Stimulated activated CD4-positive, alpha-beta T cell treated with anti-CD3 and anti-CD28 coated beads, Interleukin-2, amount 100 ng/mL, for 48 hours (primary cell): Measurements from ENCODE around the gene MAP2.
"Not testable (repeated sequence)": the region's sequence is repeated elsewhere in the genome, so short reads cannot be mapped to it uniquely, and the experiment has no call there.

Experiments used
- DNase-seq, 2 donors: peaks; one replicate each; pipeline ENCODE4 v3.0.0-alpha.2; 2020

The MAP2 gene

DNA sequence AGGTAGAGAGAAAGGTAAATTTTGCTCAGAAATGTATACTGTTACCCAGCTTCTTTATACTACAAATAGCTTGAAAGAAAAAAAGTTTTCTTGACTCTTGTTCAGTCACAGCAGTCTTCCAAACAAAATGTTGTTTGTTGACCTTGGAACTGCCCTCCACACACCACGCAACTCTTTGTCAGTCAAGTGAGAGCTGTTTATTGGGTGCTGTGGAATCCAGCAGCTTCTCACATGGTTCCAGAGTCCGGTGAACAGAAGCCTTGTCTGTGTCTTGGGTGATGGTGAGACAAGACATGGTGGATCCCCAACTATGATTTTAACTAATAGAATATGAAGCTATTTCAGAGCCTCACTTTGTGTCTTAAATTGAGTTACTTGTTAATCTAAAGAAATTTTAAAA lies 112.5 kb downstream of the MAP2 start:
- no peak for DNase-seq

DNA sequence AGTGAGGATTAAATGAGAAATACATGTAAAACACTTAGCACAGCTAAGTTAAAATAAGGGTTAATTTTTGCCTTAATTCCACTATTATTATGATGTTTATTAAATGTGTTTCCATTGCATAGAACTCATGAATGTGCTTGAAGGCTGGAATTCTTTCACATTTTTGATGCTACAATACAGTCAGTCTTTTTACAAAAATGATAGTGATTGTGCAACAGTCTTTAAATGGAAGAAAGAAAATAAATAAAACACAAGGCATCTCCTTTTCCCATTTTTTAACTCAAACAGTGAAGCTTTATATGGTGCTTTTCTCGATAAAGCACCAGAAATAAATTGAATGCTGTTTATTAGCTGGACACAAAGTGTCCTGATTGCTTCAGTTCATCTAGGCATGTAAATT lies 123.9 kb downstream of the MAP2 start:
- no peak for DNase-seq

DNA sequence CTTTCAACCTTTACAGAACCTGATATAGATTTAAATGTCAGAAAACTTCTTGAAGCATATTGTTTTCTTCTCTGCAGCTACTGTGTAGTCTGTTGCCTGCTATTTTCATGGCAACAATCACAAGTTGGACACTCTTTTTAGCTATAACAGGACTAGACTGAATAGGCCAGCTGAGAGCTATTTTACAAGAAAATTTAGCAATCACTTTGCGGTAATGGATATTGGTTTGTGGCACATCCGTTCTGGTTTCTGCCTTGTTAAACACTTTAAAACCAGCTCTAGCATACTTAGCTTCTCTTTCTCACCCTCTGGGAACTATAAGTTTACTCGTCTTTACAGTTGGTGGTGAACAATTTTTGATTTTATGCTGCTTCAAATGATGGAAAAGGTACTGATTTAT lies 125.7 kb downstream of the MAP2 start:
- no peak for DNase-seq

DNA sequence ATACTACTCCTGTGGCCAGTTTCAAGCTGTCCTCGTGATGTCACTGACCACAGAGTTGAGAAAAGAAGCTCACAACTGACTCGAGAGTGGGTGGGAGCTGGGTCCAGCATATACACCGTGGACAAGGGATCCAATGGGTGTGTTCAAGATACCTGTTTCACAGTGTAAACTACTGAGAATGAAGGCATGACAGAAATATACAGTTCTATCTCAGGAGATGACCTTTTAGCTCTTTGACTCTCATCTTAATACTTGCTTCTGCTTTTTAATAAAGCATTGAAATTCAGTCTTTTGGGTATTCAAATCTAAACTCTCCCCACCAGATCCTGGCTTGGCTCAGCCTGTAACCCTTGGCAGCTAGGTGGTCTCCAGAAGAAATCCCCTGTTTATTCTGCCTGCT lies 130.1 kb downstream of the MAP2 start:
- no peak for DNase-seq

DNA sequence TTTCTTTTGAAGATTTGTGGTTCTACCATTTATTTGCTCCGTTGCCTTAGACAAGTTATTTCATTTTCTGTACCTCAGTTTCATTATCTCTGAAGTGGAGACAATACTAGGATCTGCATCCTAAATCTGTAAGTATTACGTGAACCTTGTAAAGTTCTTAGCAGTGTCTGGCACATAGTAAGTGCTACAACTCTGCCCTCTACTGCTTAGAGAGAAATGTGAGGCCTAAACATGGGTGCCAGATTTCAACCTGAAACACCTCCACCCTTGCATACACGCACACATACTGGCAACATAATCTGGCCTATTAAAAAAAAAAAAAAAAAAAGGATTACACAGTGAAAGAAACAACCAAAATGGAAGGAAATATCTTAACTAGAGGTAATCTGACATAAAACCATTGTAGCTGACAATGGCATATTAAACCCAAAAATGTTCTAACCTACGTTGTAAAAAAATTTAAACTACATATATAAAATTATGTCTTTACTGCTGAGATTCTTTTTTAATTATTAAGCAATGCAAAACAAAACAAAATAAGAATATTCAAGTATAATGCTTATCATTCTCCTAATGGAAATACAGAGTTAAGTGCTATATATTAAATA lies 132.6 kb downstream of the MAP2 start:
- DNase-seq: no peak

DNA sequence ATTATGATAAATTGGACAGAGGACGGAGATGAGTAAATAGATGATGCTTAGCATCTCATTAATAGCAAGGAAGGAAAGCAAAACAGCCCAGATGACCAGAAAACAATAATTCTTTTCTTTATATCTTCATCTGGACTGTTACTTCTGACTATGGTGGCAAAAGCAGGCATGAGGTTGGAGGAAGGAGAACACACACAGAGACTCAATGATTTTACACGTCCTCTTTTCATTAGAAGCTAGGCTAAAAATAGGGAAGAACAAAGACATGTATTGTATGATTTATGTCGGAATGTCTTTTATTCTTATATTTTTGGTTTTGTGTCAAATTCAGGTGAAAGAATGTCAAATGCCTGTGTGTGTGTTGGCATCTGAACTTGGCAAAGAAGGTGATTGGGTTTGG lies 137.1 kb downstream of the MAP2 start:
- DNase-seq: no peak

DNA sequence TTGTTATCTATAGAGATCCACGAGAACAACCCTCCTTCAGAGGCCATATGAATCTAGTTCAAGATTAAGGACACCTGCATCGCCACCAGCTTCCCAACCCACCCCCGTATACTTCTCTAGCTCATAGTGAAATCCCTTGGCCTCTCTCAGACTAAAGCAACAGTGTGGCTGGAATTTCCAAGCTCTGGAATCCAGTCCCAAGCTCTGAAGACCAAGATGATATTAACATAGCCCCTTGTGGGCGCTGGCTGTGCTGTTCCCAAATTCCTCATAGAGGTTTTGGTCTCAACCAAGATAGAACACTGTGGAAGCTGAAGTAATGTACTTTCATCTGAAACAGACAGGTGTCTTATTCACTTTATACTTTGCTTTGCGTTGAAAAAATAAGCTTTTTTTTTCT lies 139.6 kb downstream of the MAP2 start:
- no peak for DNase-seq

DNA sequence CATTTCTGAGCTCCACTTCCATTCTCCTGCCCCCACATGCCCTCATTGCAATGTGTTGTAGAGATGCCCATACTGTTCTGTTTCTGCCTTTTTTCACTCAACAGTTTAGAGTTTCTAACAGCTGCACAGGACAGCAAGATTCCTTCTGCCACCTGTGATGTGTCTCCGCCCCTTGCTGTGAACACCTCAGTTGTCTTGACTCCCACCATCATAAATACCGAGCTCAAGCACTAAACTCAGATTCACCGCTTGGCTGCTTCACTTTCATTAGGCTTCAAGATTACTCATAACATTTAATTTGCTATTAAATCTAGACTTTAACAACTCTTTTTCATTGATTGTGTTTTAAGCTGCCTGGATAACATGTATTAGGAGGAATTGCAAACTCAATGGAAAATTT lies 141.0 kb downstream of the MAP2 start:
- DNase-seq: no peak

DNA sequence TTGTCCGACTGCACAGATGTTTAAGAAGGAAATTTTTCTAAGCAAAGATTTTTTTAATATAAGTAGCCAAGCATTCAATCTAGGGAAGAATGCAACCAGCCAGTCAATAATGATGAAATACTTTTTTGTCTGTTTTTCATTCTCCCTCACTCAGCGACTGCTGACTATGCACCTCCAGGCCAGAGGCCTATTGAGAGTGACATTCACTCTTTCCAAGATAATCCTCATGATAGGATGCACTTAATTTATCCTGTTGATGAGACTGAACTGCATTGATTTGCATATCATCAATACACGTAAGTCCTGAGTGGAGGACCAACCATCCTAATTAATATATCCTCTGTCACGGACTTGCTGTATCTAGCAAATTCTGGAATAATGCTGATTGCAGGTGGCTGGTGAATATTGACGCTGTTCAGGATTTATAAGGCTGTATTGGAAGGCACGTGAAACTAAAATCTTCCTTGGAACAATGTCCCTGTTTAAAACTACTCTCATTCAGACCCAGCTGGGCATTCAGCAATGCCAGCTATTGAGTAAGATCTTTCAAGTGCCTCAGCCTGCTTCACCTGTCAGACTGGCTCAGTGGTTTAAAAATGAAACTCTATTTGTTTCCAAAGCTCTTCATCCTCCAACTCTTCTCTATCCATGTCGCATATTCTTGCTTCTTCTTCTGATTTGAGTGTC lies 142.2 kb downstream of the MAP2 start:
- DNase-seq: no peak

DNA sequence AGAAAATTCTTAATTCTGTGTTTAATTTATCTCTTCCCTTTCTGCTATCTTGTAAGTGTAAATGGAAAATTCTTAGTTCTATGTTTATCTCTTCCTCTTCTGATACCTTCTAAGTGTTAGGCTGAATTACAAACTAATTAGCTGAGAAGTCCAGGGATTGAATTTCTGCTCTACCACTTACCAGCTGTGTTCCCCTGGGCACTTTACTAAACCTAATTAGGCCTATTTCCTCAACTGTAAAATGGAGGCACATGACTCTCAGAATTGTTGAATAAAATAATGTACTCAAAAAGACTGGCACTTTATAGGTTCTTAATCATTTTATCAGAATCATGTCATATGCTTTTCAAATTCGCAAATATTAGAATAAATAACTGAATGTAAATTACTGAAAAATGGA lies 146.3 kb downstream of the MAP2 start:
- DNase-seq: no peak

DNA sequence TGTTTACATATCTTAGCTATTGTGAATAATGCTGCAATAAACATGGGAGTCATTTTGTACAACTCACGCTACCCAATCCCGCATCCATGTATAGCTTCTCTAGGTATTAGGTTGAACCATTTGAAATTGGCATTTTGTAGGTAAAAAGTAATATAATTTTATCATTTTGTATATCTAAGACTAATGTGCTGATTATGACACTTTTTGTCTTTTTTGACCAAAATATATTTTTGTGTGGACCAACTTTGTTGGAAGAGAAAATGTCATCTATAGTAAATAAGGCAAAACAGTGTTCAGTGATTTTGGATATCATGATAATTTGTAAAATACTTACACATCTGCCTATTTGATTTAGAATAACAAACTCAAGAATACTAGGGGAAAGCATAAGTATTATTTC lies 150.7 kb downstream of the MAP2 start:
- no peak for DNase-seq

DNA sequence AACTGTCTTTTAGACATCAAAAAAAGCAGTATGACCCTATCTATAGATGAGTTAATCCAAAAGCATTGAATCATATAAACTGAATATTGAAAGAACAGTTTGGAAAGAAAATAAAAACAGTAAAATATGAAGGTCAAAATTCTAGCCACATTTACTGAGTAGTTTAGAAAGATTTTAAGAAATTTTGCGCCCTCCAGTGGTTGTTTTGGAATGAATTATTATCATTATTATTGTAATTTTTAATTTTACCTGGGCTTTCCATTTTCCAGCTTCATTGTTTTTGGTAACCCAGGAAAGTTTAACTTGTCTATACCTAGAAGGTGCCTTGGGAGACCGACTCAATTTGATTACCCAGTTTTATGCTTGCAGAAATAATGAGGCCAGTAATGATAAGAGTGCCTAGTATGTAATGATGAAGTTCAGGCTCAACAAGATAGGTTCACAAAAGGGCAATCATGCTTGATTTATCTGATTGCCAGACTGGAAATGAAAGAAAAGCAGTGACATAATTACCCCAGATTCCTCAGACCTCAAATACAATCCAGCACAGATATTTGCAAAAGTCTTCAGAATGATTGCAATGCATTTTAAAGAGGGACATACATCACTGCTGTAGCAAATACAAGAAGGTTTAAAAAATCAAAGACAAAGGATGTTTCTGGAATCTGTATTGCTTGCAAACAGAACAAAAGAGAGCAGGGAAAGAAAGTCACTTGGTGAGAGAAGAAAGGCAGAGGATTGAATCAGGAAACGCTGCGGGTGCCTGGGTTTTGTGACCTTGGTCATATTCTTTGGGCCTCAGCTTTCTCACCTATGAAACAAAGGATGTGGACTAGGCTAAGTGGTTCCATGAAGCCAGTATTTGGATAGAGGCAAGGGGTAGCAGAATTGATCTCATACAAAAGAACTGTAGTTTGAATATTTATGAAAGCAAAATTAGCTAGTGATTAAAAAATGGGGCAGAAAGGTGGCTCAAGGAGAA lies 153.8 kb downstream of the MAP2 start:
- no peak for DNase-seq

DNA sequence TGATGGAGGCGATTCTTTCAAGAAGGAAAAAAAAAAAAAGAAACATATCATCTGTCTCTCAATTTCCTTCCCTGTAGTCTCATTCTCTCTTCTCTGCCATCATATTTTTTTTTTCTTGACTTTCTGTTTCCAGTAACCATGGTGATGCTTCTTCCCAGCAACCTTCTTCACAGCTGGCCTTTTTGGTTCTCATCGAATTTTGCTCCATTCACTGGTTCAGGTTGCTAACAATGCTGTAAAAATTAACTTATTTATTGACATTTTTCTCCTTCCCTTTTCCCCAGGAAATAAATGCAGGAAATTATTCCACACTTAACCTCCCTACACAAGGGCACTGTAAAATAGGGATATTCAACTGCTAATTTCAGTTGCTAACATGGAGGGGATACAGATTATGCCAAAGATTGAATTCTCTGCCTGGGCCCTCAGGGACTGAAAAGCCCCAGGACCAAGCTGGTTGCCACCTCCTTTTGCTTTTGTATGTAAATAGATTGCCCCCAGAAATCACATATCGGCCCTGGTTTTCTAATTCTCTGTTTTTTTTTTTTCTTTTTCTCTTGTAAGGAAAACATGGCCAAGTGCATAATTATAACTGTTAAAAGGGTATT lies 154.7 kb downstream of the MAP2 start:
- DNase-seq: no peak

DNA sequence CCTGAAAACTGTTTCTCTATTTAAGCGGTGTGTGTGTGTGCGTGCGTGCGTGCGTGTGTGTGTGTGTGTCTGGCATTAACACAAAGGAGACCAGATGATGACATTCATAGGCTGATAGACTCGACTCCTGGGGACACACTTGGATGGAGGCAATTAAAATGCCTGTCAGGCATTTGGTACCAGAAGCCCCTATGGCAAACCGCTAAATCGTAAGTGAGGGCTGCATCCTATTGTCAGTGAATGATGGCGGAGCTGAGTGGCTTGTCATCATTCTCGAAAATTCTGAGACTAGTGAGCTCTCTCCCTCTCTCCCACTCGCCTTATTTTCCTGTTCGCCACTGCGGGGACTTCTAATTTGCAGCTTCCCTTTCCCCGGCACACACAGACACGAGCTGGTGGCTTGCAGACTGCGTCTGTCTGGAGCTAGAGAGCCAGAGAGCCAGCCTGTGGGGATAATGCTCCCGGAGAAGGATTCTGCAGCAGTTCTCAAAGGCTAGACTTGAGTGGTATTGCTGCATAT lies 155.4 kb downstream of the MAP2 start:
- DNase-seq: no peak

DNA sequence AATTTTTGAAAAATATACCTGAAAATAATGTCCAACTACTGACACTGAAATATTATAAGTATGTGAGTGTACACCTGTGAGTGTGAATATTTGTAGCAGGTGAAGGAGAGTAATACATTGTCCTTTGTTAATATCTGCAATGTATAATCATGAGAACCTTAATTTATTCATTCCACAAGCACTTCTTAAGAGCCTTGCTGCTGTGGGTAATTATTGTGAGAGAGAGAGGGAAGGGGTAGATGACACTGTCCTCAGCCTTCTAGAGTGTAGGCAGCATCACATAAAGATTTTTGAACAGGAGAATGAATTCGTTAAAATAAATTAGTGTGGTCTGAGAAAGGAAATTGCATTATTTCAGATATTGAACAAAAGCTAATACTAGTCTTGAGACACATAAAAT lies 157.2 kb downstream of the MAP2 start:
- no peak for DNase-seq

DNA sequence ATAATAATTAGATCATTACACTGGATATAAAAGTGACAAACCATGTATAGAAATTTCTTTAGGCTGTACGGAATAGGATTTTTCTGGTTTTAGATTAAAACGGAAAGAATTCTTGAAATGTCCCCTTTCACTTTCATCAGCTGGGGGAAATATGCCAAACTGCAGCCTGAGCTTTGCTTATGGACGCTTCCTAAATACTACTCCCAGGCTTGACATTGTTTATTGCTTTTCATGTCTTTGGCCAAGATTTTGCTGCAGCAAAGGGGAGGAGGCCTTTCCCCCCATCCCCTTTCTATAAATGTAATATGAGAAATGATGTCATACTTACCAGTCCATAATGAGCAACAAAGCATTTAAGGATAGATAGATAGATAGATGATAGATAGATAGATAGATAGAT lies 158.4 kb downstream of the MAP2 start:
- DNase-seq: no peak

DNA sequence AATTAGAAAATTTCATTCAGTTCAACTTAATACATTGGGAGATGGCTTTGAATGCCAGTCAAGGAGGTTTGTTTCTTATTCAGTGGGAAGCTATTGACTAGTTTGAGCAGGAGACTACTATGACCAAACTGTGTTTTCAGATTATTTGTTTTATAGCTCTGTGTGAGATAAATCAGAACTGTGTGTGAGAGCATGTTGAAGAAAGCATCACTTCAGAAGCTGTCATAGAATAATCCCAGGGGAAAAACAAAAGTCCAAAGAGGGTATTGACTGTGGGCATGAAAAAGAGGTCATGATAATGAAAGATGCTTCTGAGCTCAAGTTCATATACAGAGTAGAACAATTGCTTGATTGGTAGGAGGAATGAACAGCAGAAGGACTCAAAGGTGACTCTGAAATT lies 160.6 kb downstream of the MAP2 start:
- DNase-seq: no peak

DNA sequence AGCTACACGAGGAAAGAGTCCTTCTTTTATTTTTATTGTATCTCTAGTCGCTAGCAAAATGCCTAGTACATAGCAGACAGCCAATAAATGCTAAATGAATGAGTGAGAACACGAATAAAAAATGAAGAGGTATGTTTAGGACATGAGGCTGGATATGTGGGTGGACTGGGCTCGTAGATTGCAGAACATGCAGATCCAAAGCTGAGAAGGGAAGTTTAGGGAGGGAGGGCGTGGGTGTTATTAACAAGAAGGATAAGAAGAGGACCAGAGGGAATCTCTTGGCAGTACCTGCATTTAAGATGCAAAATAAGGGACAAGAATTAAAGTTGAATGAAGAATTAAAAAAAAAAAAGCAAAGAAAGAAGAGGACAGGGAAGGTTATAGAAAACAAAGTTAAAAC lies 161.1 kb downstream of the MAP2 start:
- DNase-seq: no peak

DNA sequence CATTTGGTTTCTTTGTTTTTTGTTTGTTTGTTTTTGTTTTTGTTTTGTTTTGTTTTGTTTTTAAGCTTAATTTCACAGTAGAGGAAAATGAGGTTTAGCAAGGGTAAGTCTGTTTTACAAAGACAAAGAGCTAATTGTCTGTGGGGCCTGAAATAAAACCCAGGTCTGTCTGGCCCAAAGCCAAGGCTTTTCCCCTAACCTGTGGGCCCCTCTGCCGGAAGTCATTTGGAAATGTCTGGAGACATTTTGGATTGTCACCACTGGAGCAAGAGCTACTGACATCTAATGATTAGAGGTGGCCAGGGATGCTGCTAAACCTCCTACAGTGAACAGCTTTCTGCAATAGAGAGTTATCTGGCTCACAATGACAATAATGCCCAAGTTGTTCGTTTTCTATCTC lies 167.2 kb downstream of the MAP2 start:
- no peak for DNase-seq

DNA sequence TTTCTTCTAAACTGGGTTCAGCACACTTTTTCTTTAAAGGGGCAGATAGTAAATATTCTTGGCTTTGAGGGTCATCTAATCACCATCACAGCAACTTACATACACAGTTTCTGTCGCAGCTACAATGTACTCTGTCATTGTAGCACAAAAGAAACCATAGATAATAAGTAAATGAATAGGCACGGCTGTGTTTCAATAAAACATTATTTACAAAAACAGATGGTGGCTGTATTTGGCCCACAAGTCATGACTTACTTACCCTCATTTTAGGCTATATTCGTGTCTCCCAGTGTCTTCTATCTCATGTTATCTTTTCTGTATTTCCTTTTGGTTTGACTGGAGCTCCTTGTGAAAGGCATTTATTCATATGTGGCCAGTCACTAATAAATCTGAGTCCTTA lies 168.3 kb downstream of the MAP2 start:
- DNase-seq: no peak

DNA sequence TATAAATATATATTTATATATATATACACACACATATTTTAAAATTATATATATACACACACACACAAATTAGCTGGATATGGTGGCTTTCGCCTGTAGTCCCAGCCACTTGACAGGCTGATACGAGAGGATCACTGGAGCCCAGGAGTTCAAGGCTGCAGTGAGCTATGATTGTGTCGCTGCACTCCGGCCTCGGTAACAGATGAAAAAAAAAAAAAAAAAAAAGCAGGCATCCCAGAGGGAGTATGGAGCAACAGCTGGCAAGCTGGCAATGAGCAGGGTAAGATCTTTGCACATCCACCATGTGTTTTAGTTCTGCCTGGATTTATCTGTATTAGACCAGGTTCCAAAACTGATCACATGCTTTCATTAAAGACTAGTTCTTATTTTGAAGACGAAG lies 170.1 kb downstream of the MAP2 start:
- no peak for DNase-seq

DNA sequence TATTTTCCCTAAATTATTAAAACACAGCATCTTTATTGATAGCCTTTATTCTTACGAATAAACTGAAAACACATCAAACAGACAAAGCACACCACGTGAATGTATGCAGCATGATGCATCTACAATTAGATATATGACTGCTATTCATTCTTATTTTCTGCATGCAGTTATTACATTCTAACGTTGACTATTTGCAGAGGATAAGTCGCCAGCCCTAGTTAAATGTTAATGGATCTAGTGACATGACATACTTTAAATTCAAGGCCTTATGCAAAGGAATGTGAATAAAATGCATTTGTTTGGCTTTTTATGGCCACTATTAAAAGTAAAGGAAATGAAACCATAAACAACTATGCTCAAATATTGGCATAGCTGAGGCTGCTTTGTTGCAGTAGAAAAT lies 172.4 kb downstream of the MAP2 start:
- no peak for DNase-seq

DNA sequence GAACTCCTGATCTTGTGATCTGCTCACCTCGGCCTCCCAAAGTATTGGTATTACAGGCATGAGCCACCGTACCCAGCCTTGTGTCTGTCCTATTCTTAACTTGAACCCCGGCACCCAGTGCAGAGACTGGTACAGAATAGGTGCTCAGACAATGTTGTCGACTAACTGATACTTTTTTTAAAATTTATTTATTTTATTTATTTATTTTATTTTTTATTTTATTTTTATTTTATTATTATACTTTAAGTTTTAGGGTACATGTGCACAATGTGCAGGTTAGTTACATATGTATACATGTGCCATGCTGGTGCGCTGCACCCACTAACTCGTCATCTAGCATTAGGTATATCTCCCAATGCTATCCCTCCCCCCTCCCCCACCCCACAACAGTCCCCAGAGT lies 174.4 kb downstream of the MAP2 start:
- not testable (repeated sequence) for DNase-seq
